Upper lobe of left lung (tissue), 4 donors: ENCODE measurements around the gene ASIC1.

Experiments
- CTCF ChIP-seq, 6 experiments: fragments of 450-650 bp in 4 of 6; fragments of 200-600 bp in 2 of 6; sonication (generic) in 2 of 6; IDR thresholded peaks; one replicate each; pipeline ENCODE4 v1.5.1; 2016 to 2019; ENCODE audit warnings: antibody characterized with exemption in 6 of 6
- EP300 ChIP-seq, 4 donors: sonication (generic); formaldehyde crosslinking; IDR thresholded peaks; one replicate each; pipeline ENCODE4 v1.5.1; 2017; ENCODE audit warnings: antibody characterized with exemption in 4 of 4, control low read depth in 2 of 4
- POLR2A ChIP-seq, 4 donors: fragments of 450-650 bp; IDR thresholded peaks; one replicate each; pipeline ENCODE4 v1.5.1; 2016 to 2017; ENCODE audit warnings: antibody characterized with exemption in 4 of 4, mild to moderate bottlenecking in 2 of 4
- POLR2AphosphoS5 ChIP-seq, 2 donors: sonication (generic); formaldehyde crosslinking; IDR thresholded peaks; one replicate each; pipeline ENCODE4 v1.5.1; 2017; ENCODE audit warnings: antibody characterized with exemption in 2 of 2

DNA sequence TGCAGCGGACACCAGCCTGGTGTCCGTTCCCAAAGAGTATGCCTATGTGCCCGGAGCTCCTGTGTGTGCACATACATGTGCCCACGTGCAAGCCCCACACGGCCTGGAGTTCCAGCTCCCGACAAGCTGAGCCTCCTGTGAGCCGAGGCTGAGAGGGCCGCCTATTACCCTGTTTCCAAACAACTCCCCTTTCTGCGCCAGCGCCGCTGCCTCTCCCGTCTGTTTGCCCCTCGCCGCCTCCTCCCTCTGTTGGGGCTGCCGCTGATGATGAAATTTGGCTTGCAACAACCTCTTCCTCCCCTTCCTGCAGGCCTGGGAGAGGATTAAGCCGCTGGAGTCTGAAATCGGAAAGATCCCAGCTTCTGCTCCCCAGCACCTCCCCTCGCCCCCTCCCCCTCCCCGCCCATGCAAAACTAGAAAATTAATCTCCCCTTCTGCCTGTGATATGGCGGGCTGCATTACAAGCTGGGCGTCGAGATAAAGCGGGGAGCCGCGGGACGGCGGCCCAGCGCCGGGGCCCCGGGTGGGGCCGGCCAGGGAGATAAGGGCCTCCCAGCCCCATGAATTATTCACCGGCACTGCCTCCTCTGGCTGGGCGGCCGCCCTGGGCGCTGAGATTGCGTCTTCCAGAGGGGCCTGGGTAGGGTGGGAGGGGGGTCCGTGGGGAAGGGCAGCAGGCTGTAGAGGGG is 6.8 kb upstream of the ASIC1 start:
- TF ChIP-seq CTCF (IDR thresholded peaks at IDR 0.05) (no peak), EP300 (IDR thresholded peaks at IDR 0.05) (no peak), POLR2AphosphoS5 (IDR thresholded peaks at IDR 0.05) (peak in 1 of 2 donors; percentile 7), POLR2A (IDR thresholded peaks at IDR 0.05) (no peak)
